Erythroblast (primary cell): Measurements from ENCODE around the gene ATXN7L1.

Source experiments
- GATA1 ChIP-seq: IDR thresholded peaks from 2 replicates; pipeline ENCODE4 v1.6.1; 2011; ENCODE audit warnings: low read depth, mild to moderate bottlenecking, control low read depth, low read length, moderate library complexity
- POLR2A ChIP-seq: IDR thresholded peaks from 2 replicates; pipeline ENCODE4 v1.6.1; 2011; ENCODE audit warnings: mild to moderate bottlenecking, low read length

DNA sequence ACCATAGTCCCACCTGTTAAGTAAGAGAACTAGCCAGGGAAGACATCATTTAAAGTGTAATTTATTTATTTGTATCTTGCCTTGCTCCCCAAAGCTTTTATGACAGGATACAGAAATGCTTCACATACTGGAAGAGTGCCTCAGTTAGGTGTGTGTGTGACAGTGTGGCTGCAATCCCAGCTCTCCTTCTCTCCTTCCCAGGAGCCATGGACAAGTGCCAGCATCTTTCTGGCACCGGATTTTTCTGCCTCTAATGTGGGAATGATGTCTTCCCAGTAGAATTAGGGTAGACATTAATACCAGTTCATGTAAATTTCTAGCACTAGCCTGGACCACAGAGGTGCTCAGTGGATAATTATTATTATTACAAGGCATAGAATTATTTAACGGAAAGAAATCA, 30.3 kb upstream of the ATXN7L1 start:
- TF ChIP-seq POLR2A (no peak), GATA1 (no peak)
